Gastrocnemius medialis (tissue), 4 donors: ENCODE results near the gene CYP19A1.

Source experiments
- CTCF ChIP-seq, 5 experiments: fragments of 450-650 bp in 3 of 5; fragments of 200-600 bp in 2 of 5; sonication (generic) in 2 of 5; IDR thresholded peaks in 4 of 5; conservative IDR thresholded peaks in 1 of 5; 1 replicate in 4 of 5; 2 replicates in 1 of 5; pipeline ENCODE4 v1.5.1; 2016 to 2019; ENCODE audit warnings: antibody characterized with exemption in 5 of 5, mild to moderate bottlenecking in 3 of 5, moderate library complexity in 3 of 5
- POLR2A ChIP-seq, 2 donors: fragments of 450-650 bp; IDR thresholded peaks; one replicate each; pipeline ENCODE4 v1.6.1; 2017; ENCODE audit warnings: antibody characterized with exemption in 2 of 2, mild to moderate bottlenecking in 2 of 2, moderate library complexity in 2 of 2

GRCh38 chr15:51172193-51172592, 166.2 kb downstream of the CYP19A1 start:
- TF ChIP-seq CTCF (IDR thresholded peaks at IDR 0.05 in 4 of 5, conservative IDR thresholded peaks at IDR 0.05 in 1 of 5) (no peak), POLR2A (IDR thresholded peaks at IDR 0.05) (no peak)
